GM18499 (cell line): ENCODE results near the gene TRAP1.

ENCODE experiments used
- ATAC-seq: cut with Tn5 transposase; IDR thresholded peaks from one replicate; pipeline ENCODE4 v1.9.1; 2021; ENCODE audit warnings: moderate number of reproducible peaks; ENCODE audit not compliant: insufficient read depth, unreplicated experiment

The TRAP1 gene

GRCh38 chr16:3737181-3737580, 19.9 kb upstream of the TRAP1 start:
- ATAC-seq: no peak

DNA sequence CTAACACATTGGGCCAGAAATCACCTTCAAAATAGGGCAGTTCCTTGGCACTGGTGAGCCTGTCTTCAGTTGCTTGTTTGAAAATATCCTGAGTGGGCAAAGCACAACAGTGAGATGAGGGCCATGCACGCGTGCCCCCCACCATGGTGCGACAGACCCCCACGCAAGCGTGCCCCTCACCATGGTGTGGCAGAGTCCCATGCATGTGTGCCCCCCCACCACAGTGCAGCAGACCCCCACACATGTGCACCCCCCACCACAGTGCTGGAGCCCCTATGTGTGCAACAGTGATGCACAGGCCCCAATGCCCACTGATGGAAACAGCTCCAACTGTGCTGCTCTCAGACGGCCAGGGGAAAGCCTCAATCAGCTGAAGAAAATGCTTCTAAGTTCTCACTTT, 18.8 kb upstream of the TRAP1 start:
- no peak for ATAC-seq

DNA sequence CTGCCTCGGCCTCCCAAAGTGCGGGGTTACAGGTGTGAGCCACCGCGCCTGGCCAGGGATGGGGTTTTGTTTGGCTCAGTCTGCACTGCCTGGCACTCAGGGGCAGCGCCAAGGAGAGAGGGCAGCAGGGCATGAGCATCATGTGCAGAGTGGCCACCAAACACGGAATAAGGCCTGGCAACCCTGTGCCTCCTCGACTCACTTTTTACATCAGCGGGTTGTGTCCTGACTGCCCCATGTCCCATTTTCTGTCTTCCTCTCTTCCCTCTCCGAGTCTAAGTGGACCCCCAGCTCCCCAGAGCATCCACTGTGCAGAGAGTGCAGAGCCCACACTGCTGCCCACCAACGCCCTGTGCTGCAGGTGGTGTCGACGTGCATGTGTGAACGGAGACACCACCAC, 18.2 kb upstream of the TRAP1 start:
- no peak for ATAC-seq

DNA sequence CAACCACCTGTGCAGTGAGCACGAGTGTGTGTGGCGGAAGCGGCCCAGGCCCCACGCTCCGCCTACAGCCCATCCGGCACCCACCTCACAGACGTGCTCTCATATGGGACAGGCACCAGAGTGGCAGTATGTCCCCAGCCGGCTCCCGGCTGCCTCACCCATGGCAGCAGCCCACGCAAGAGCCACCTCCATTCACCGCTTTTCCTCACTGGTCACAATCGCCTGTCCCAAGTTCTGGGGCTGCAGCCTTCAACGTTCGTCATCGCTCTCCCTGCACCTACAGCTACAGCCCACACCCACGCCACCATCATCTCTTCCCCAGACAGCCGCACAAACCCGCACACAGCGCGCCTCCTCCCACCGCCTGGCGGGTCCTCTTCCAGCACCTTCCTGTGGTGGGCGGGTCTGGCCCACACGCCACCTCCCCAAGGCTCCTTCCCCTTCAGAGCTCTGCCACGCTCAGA, 17.5 kb upstream of the TRAP1 start:
- ATAC-seq: no peak

GRCh38 chr16:3734084-3734757, 16.9 kb upstream of the TRAP1 start:
- no peak for ATAC-seq

- ATAC-seq: no peak
Measured at GRCh38 chr16:3732171-3732570, 14.8 kb upstream of the TRAP1 start.

DNA sequence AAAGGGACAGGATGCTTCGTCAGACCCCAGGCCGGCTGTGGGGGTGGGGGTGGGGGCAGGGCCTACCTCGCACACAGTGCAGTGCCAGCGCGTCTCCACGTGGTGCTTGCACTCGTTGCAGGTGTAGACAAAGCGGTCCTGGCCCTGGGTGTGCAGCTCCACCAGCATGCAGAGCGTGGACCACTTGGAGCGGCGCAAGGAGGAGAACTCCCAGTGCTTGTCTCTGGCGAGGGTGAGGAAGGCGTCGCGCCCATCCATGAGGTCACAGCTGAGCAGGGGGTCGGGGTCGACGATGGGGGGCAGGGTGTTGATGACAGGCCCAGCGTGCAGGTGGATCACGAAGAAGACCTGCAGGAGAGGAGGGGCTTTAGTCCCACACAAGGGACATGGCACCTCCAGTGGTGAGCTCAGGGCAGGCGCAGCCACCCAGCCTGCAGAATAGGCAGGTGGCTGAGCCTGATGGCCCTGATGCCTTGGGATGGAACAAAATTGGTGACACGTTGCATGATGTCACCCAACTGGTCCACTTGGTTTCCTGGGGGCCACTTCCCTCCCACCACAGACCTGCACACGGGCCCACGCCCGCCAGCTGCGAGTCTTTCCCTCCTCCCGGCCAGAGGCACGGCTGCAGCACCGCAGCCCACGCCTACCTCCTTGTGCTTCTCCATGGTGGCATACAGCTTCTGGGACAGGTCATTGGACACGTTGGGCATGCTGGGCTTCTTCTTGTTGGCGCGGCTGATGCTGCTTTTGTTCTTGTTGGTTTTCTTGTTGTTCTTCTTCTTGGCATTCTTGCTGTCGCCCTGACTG, 14.0 kb upstream of the TRAP1 start:
- ATAC-seq: no peak

GRCh38 chr16:3730161-3731125, 13.1 kb upstream of the TRAP1 start:
- ATAC-seq: no peak

- no peak for ATAC-seq
Measured at GRCh38 chr16:3729161-3730112, 12.1 kb upstream of the TRAP1 start.

GRCh38 chr16:3728424-3729160, 11.3 kb upstream of the TRAP1 start:
- no peak for ATAC-seq

DNA sequence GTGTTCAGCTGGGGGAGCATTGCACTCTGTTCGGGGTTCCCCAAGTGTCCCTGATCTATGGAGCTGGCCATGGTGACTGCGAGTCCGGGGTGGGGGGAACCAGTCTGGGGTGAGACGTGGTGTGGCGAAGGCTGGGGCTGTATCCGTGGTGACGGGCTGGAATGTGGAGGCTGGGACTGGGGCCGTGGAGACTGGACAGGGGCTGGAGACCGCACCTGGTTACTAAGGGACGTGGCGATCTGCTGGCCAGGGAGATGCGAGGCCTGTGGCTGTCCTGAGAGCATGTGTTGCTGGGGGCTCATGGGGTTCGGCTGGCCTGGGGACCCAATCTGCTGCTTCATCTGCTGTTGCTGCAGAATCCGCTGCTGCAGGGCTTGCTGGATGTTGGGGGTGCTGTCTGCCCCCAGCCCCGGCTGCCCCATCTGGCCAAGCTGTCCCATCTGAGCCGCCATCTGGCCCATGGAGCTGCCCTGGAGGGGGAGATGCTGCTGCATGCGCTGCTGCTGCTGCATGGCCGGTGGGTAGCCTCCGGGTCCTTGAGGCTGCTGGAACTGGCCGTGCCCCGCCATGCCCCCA, 10.6 kb upstream of the TRAP1 start:
- ATAC-seq: no peak

- ATAC-seq: no peak
Measured at GRCh38 chr16:3726021-3726687, 8.8 kb upstream of the TRAP1 start.

DNA sequence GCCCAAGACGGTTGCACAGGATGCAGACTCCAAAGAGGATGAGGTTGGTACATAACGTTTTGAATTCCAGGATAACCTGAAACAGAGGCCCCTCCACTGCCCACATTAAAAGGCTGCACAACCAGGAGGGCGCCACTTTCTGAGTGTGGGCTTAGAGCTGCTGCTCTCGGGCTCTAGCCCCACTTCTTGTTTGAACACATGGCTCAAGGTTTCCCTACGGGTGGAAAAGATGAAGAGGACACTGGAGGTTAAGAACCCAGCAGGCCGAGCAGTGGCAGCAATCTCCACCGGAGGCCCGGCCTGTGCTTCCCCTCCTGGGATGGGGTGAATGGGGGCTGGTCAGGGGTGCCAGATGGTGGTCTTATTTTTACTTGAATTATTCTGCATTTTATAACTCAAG, 8.0 kb upstream of the TRAP1 start:
- no peak for ATAC-seq

DNA sequence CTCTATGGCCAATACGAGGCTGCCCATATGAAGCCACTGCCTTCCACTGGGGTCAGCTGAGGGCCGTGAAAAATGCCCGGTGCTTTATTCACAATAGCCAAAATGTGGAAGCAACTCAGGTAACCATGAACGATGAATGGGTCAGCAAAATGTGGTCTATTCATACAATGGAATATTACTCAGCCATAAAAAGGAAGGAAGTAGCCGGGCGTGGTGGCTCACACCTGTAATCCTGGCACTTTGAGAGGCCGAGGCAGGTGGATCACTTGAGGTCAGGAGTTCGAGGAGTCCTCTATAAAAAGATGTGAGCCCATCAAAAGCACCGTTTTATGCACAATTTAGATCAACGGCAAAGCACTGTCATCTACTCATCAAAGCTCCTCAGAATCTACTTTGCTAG, 5.2 kb upstream of the TRAP1 start:
- no peak for ATAC-seq

DNA sequence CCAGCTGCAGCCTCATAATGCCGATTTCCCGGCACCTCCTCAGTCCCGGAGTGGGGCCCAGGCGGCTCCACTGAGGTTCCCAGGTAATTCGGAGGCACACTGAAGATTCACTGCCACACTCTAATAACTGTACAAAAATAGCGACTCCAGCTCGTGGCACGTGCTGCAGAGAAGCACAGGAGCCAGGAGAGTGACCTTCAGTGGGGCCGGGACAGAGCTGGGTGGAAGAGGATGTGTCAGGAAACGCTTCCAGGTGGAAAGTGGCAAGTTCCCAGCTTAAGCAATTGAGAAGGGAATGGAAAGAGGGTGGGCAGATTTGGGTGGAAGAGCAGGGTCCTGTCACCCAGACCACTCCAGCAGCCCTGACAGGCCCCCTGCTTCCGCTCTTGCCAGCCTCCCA, 3.1 kb upstream of the TRAP1 start:
- ATAC-seq: no peak

DNA sequence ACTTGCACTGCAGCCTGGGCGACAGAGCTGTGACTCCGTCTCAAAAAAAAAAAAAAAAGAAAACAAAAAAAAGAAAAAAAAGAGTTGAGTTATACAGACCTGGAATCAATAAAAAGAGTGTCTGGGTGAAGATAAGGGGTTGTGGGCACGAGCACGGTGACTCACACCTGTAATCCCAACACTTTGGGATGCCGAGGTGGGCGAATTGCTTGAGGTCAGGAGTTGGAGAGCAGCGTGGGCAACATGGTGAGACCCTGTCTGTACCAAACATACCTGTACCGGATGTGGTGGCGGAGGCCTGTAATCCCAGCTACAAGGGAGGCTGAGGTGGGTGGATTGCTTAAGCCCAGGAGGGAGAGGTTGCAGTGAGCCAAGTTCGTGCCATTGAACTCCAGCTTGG, 1.3 kb upstream of the TRAP1 start:
- no peak for ATAC-seq

DNA sequence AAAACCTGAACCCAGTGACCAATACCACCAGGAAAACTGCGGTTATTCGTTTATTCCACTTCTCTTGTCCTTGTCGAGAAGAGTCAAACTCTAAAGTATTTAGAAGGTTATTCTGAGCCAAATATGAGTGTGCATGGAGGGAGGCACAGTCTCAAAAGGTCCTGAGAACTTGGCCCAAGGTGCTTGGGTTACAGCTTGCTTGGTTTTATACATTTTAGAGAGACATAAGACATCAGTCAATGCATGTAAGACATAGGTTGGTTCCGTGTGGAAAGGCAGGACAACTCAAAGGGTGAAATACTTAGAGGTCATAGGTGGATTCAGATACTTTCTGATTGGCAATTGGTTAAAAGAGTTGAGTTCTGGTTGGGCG, 681 bp upstream of the TRAP1 start:
- no peak for ATAC-seq

DNA sequence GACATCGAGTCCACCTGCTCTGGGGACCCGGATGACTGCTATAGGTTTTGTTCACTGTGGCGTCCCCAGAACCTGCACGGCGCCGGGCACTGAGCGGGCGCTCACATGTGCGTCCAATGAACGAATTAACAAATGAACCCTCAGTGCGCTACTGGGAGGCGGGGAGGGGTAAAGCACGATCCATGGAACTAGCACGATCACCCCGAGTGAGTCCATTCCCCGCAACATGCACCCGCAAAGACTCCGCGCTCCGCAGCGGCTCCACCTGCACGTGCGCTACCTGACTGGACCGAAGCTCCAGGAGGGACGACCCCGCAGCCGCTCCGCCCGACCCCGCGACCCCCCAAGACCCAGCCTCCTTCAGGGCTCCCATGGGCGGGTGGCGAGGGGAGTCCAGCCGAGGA, 491 bp downstream of the TRAP1 start:
- ATAC-seq: no peak
